Measurements from ENCODE around the gene DSC3. TPM values are rescaled to one million over a fixed set of nuclear protein-coding genes. Genes with fewer than 3 reads are reported as not detected.

The DSC3 gene
- total and polyA plus RNA-seq, 9 of the 15 experiments (the other 6 are each of a cell fraction or from before 2014, with no cell fraction given), result 0.01 to 0.40 (median 0.07) TPM

- no peak overlapping the region for H3K4me3 ChIP-seq
- no peaks in the 10 kb centered on the region for H4K20me1 ChIP-seq (replicated peaks; ENCODE audit: control insufficient read depth, insufficient read depth, low read length)
- H3K4me2 ChIP-seq (ENCODE audit: insufficient read depth, low read length), result no peak overlapping the region
- ChIA-PET POLR2A (no interaction called here), CTCF (ENCODE audit: low intra/inter-chr PET ratio) (no interaction called here)
- H3K27me3 ChIP-seq (ENCODE audit: control insufficient read depth in 2 of 2, insufficient read depth in 2 of 2, low read length in 2 of 2), result no peaks in the 10 kb centered on the region; a peak in 1 of 5 replicates
- peak; percentile 94 for TF ChIP-seq HMBOX1 (IDR thresholded peaks at IDR 0.05)
- no peak for TF ChIP-seq ILK (tag; IDR thresholded peaks at IDR 0.05; ENCODE audit: borderline replicate concordance, low read depth)
- TF ChIP-seq BCOR (IDR thresholded peaks at IDR 0.05), result no peak
- TF ChIP-seq HMGN3 (IDR thresholded peaks at IDR 0.05; ENCODE audit: borderline replicate concordance, extremely low read depth, insufficient read length, low read depth, low read length), result no peak
- H3K9ac ChIP-seq (ENCODE audit: insufficient read depth in 1 of 2, low read depth in 2 of 2, low read length in 2 of 2), result no peak overlapping the region
- ATAC-seq (peak; percentile 57), FAIRE-seq (no peak), DNase-seq (ENCODE audit: extremely low read depth in 1 of 4, low spot score in 3 of 4) (peak in 2 of 4 experiments; percentile 11 to 53)
- intact Hi-C loops (cut with micrococcal nuclease), result loop anchor here (10.0 kb wide), 1 partner anchor 733 kb away; no protein-coding TSS in a partner anchor
- H3K36me3 ChIP-seq (ENCODE audit: control insufficient read depth, insufficient read depth, low read length), result no peaks in the 10 kb centered on the region
- no peaks in the 10 kb centered on the region for H3K9me1 ChIP-seq (ENCODE audit: control insufficient read depth, insufficient read depth, low read length)
- no peaks in the 10 kb centered on the region for H3K79me2 ChIP-seq (ENCODE audit: control insufficient read depth, insufficient read depth, low read length)
- WGBS (ENCODE audit: insufficient coverage, low coverage, missing lambda C conversion rate), result 9% methylated on average over 5 of the region's 5 CpGs
- peak overlapping the region; percentile 76 for H2AFZ ChIP-seq (ENCODE audit: low read depth, low read length)
- no peaks in the 10 kb centered on the region for H3K9me3 ChIP-seq (replicated peaks; ENCODE audit: control insufficient read depth, insufficient read depth, low read depth, low read length)
- H3K27ac ChIP-seq (ENCODE audit: extremely low read depth, low read depth, low read length), result peak overlapping the region; percentile 19
- no TSS peak for BruUV-seq (replicated peaks)
- H3K4me1 ChIP-seq (replicated peaks in 1 of 2; ENCODE audit: control insufficient read depth in 2 of 2, insufficient read depth in 2 of 2, low read length in 2 of 2), result peaks cover 0 to 2% of the 10 kb centered on the region in 2 experiments; a peak in 1 of 5 replicates
- in situ Hi-C loops (cut with MboI), result no loop called here
Observed at GRCh38 chr18:30991397-30991796, 51.1 kb downstream of the DSC3 start.

GRCh38 chr18:30989141-30989540, 53.4 kb downstream of the DSC3 start:
- ATAC-seq (no peak), FAIRE-seq (no peak), DNase-seq (ENCODE audit: extremely low read depth in 1 of 4, low spot score in 3 of 4) (no peak)
- Histone ChIP-seq H2AFZ (ENCODE audit: low read depth, low read length) (no peak overlapping the region), H3K9me3 (replicated peaks; ENCODE audit: control insufficient read depth, insufficient read depth, low read depth, low read length) (no peaks in the 10 kb centered on the region), H3K79me2 (ENCODE audit: control insufficient read depth, insufficient read depth, low read length) (no peaks in the 10 kb centered on the region), H3K9me1 (ENCODE audit: control insufficient read depth, insufficient read depth, low read length) (no peaks in the 10 kb centered on the region), H3K4me2 (ENCODE audit: insufficient read depth, low read length) (no peak overlapping the region), H4K20me1 (replicated peaks; ENCODE audit: control insufficient read depth, insufficient read depth, low read length) (no peaks in the 10 kb centered on the region), H3K27me3 (ENCODE audit: control insufficient read depth in 2 of 2, insufficient read depth in 2 of 2, low read length in 2 of 2) (no peaks in the 10 kb centered on the region), H3K4me1 (replicated peaks in 1 of 2; ENCODE audit: control insufficient read depth in 2 of 2, insufficient read depth in 2 of 2, low read length in 2 of 2) (peaks cover 0 to 2% of the 10 kb centered on the region in 2 experiments; a peak in 1 of 5 replicates), H3K27ac (ENCODE audit: extremely low read depth, low read depth, low read length) (no peak overlapping the region), H3K36me3 (ENCODE audit: control insufficient read depth, insufficient read depth, low read length) (no peaks in the 10 kb centered on the region), H3K9ac (ENCODE audit: insufficient read depth in 1 of 2, low read depth in 2 of 2, low read length in 2 of 2) (no peak overlapping the region), H3K4me3 (no peak overlapping the region)
- intact Hi-C loops (cut with micrococcal nuclease), result no loop called here
- BruUV-seq (replicated peaks), result no TSS peak
- in situ Hi-C loops (cut with MboI), result no loop called here
- ChIA-PET POLR2A (no interaction called here), CTCF (ENCODE audit: low intra/inter-chr PET ratio) (no interaction called here)
- 0% methylated on average over 1 of the region's 1 CpG for WGBS (ENCODE audit: insufficient coverage, low coverage, missing lambda C conversion rate)
- TF ChIP-seq RAD21 (CRISPR knock-in tag; conservative IDR thresholded peaks at IDR 0.05 in 1 of 2, IDR thresholded peaks at IDR 0.05 in 1 of 2) (no peak), ARNT (IDR thresholded peaks at IDR 0.05) (no peak), ZNF79 (CRISPR knock-in tag; IDR thresholded peaks at IDR 0.05; ENCODE audit: low read depth) (no peak), ZNF586 (CRISPR knock-in tag; conservative IDR thresholded peaks at IDR 0.05) (no peak), HMBOX1 (IDR thresholded peaks at IDR 0.05) (no peak), BRD4 (IDR thresholded peaks at IDR 0.05) (no peak), ZNF239 (CRISPR knock-in tag; IDR thresholded peaks at IDR 0.05) (no peak), HDAC2 (IDR thresholded peaks at IDR 0.05) (no peak), MLX (CRISPR knock-in tag; conservative IDR thresholded peaks at IDR 0.05) (no peak), ZNF23 (CRISPR knock-in tag; IDR thresholded peaks at IDR 0.05) (no peak)
